ENCODE data around the gene FEM1C. TPM values are rescaled to one million over a fixed set of nuclear protein-coding genes. Genes with fewer than 3 reads are reported as not detected.

Gene FEM1C
- total RNA-seq, 1 experiment from 2014 or later = 10.3 TPM

DNA sequence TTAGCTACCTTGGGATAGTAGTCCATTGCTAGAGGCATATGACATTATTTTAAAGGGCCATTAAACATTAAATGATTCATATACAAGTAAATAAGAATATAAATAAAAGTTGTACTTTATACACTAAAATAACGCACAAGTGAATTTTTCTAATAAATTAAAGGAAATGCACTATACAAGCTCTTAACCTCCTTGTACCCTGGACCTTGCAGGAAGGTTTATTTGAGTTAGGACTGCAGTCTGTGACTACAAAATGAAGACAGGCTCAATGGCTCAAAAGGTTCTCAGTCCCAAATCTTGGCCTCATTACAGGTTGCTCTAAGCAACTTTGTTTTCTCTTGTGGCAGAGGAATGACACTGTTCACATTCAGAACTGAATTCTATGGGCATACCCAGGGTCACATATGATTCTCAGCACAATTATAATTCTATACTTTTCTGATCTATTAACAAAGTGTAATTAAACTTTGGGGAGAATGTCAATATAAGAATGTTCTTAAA lies 34.4 kb downstream of the FEM1C start:
- no peaks in the 10 kb centered on the region for H3K27me3 Mint-ChIP-seq (ENCODE audit: insufficient read depth, unreplicated experiment)
- BruUV-seq (replicated peaks) = no TSS peak
- intact Hi-C loops (cut with micrococcal nuclease) = no loop called here
- no peak overlapping the region for H3K27ac Mint-ChIP-seq (ENCODE audit: low read depth, unreplicated experiment)
- CTCF ChIA-PET = no interaction called here
- no peak for TF ChIP-seq CTCF (IDR thresholded peaks at IDR 0.05; ENCODE audit: unreplicated experiment)
- H3K4me1 Mint-ChIP-seq (ENCODE audit: insufficient read depth, unreplicated experiment) = no peaks in the 10 kb centered on the region
- no peak for DNase-seq (ENCODE audit: unreplicated experiment)
- peaks cover 15% of the 10 kb centered on the region for H3K36me3 Mint-ChIP-seq (ENCODE audit: insufficient read depth, unreplicated experiment)
- H3K9me3 Mint-ChIP-seq (ENCODE audit: unreplicated experiment) = no peaks in the 10 kb centered on the region
- H3K4me3 Mint-ChIP-seq (ENCODE audit: unreplicated experiment) = no peak overlapping the region
- POLR2A ChIA-PET = interaction anchor here (1.2 kb wide), 1 partner anchor 13 kb away, joined by 4 read pairs; no protein-coding TSS in a partner anchor

DNA sequence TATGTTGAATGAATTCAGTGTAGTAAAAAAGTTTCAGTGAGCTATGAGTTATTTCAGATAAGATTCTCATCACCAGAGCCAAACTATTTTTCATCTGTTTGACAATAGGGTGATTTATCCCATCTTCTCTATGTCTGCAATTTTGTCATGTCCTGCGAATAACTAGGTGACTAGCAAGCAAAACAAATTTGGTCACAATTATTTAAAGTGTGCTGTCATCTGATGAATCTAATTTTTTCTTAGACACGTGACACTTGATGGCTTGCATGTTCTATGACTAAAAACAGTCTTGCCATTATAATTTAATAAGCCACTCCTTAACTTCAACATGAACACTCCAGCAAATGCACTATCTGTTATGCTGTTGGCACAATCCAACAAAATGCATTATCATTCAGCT lies 35.0 kb downstream of the FEM1C start:
- intact Hi-C loops (cut with micrococcal nuclease) = no loop called here
- H3K27ac Mint-ChIP-seq (ENCODE audit: low read depth, unreplicated experiment) = no peak overlapping the region

GRCh38 chr5:115507681-115508080 lies 36.9 kb downstream of the FEM1C start:
- intact Hi-C loops (cut with micrococcal nuclease) = no loop called here
- TF ChIP-seq CTCF (IDR thresholded peaks at IDR 0.05; ENCODE audit: unreplicated experiment) = no peak
- H3K36me3 Mint-ChIP-seq (ENCODE audit: insufficient read depth, unreplicated experiment) = peaks cover 14% of the 10 kb centered on the region
- H3K4me3 Mint-ChIP-seq (ENCODE audit: unreplicated experiment) = no peak overlapping the region
- H3K27me3 Mint-ChIP-seq (ENCODE audit: insufficient read depth, unreplicated experiment) = no peaks in the 10 kb centered on the region
- no peaks in the 10 kb centered on the region for H3K9me3 Mint-ChIP-seq (ENCODE audit: unreplicated experiment)
- BruUV-seq (replicated peaks) = no TSS peak
- no peak for DNase-seq (ENCODE audit: unreplicated experiment)
- ChIA-PET CTCF (interaction anchor here (0.6 to 1.3 kb wide), 4 partner anchors 11 to 131 kb away, joined by 3 to 5 read pairs (median 4); no protein-coding TSS in a partner anchor), POLR2A (no interaction called here)
- H3K4me1 Mint-ChIP-seq (ENCODE audit: insufficient read depth, unreplicated experiment) = no peaks in the 10 kb centered on the region
- no peak overlapping the region for H3K27ac Mint-ChIP-seq (ENCODE audit: low read depth, unreplicated experiment)

More for the DNA sequence above, 35.0 kb downstream of the FEM1C start:
- no peaks in the 10 kb centered on the region for H3K27me3 Mint-ChIP-seq (ENCODE audit: insufficient read depth, unreplicated experiment)
- H3K36me3 Mint-ChIP-seq (ENCODE audit: insufficient read depth, unreplicated experiment) = peaks cover 15% of the 10 kb centered on the region
- no peaks in the 10 kb centered on the region for H3K9me3 Mint-ChIP-seq (ENCODE audit: unreplicated experiment)
- CTCF ChIA-PET = no interaction called here
- POLR2A ChIA-PET = interaction anchor here (1.2 kb wide), 1 partner anchor 12 kb away, joined by 4 read pairs; no protein-coding TSS in a partner anchor
- no peak overlapping the region for H3K4me3 Mint-ChIP-seq (ENCODE audit: unreplicated experiment)
- no peak for TF ChIP-seq CTCF (IDR thresholded peaks at IDR 0.05; ENCODE audit: unreplicated experiment)
- no peak for DNase-seq (ENCODE audit: unreplicated experiment)
- BruUV-seq (replicated peaks) = no TSS peak
- no peaks in the 10 kb centered on the region for H3K4me1 Mint-ChIP-seq (ENCODE audit: insufficient read depth, unreplicated experiment)

GRCh38 chr5:115503420-115503819 lies 41.2 kb downstream of the FEM1C start:
- DNase-seq (ENCODE audit: unreplicated experiment) = no peak
- POLR2A ChIA-PET = no interaction called here
- H3K4me3 Mint-ChIP-seq (ENCODE audit: unreplicated experiment) = no peak overlapping the region
- intact Hi-C loops (cut with micrococcal nuclease) = no loop called here
- H3K4me1 Mint-ChIP-seq (ENCODE audit: insufficient read depth, unreplicated experiment) = no peaks in the 10 kb centered on the region
- no peak overlapping the region for H3K27ac Mint-ChIP-seq (ENCODE audit: low read depth, unreplicated experiment)
- no peaks in the 10 kb centered on the region for H3K36me3 Mint-ChIP-seq (ENCODE audit: insufficient read depth, unreplicated experiment)
- no peaks in the 10 kb centered on the region for H3K9me3 Mint-ChIP-seq (ENCODE audit: unreplicated experiment)
- BruUV-seq (replicated peaks) = no TSS peak
- CTCF ChIA-PET = interaction anchor here (1.1 kb wide), 1 partner anchor 16 kb away, joined by 3 read pairs; no protein-coding TSS in a partner anchor
- H3K27me3 Mint-ChIP-seq (ENCODE audit: insufficient read depth, unreplicated experiment) = no peaks in the 10 kb centered on the region
- TF ChIP-seq CTCF (IDR thresholded peaks at IDR 0.05; ENCODE audit: unreplicated experiment) = no peak

Data from MCF 10A (cell line).